Transverse colon (tissue), 4 donors: Measurements from ENCODE around the gene ARSI. TPM values are rescaled to one million over a fixed set of nuclear protein-coding genes. Genes with fewer than 3 reads are reported as not detected.

Source experiments
- DNase-seq: peaks from one replicate; pipeline ENCODE4 v3.0.0-alpha.2; 2019
- H3K27ac ChIP-seq, 4 donors: fragments of 200-600 bp; sonication (generic); 2 replicates each; pipeline ENCODE4 v1.5.1; 2016 to 2018; ENCODE audit warnings: inconsistent platforms in 4 of 4
- H3K27me3 ChIP-seq: fragments of 200-600 bp; sonication (generic); 2 replicates; pipeline ENCODE4 v1.5.1; 2017; ENCODE audit warnings: inconsistent platforms
- H3K36me3 ChIP-seq, 4 donors: fragments of 200-600 bp; sonication (generic); 2 replicates each; pipeline ENCODE4 v1.5.1; 2017 to 2019; ENCODE audit warnings: inconsistent platforms in 4 of 4
- H3K4me1 ChIP-seq, 4 donors: fragments of 200-600 bp; sonication (generic); 2 replicates each; pipeline ENCODE4 v1.5.1; 2017 to 2020; ENCODE audit warnings: inconsistent platforms in 4 of 4
- H3K4me3 ChIP-seq, 4 donors: fragments of 200-600 bp; sonication (generic); 1 replicate in 1 of 4; 2 replicates in 3 of 4; pipeline versions ENCODE4 v1.5.1 to v1.6.1; 2017 to 2019; ENCODE audit warnings: inconsistent platforms in 4 of 4
- H3K9me3 ChIP-seq, 2 donors: fragments of 200-600 bp; sonication (generic); 2 replicates each; pipeline ENCODE4 v1.5.1; 2017 to 2019; ENCODE audit warnings: inconsistent platforms in 2 of 2
- CTCF ChIP-seq, 5 experiments: fragments of 200-600 bp in 3 of 5; fragments of 450-650 bp in 2 of 5; sonication (generic) in 3 of 5; IDR thresholded peaks; 1 replicate in 2 of 5; 2 replicates in 3 of 5; pipeline ENCODE4 v1.5.1; 2016 to 2017; ENCODE audit warnings: antibody characterized with exemption in 5 of 5, inconsistent platforms in 3 of 5, mild to moderate bottlenecking in 2 of 5, moderate library complexity in 1 of 5
- EP300 ChIP-seq: sonication (generic); formaldehyde crosslinking; IDR thresholded peaks from one replicate; pipeline ENCODE4 v1.6.1; 2017; ENCODE audit warnings: antibody characterized with exemption, low read depth
- POLR2A ChIP-seq: fragments of 450-650 bp; IDR thresholded peaks from one replicate; pipeline ENCODE4 v1.6.1; 2016; ENCODE audit warnings: antibody characterized with exemption, mild to moderate bottlenecking, moderate library complexity
- POLR2AphosphoS5 ChIP-seq, 3 donors: sonication (generic); formaldehyde crosslinking; IDR thresholded peaks; one replicate each; pipeline ENCODE4 v1.6.1; 2016; ENCODE audit warnings: antibody characterized with exemption in 3 of 3
- WGBS, 2 donors: methylation state at CpG; one replicate each; pipeline ENCODE4 v1.1.5; 2018; ENCODE audit warnings: low coverage in 1 of 2; 5-methylcytosine and 5-hydroxymethylcytosine counted together
- in situ Hi-C, 4 donors: fragments of 200-750 bp; cut with MboI; loops; one replicate each; pipeline versions ENCODE4 v1.15.0 to v1.15.1; 2017; ENCODE audit warnings: low sequenced_read_pairs in 3 of 4, low pct_ligation_motif_present in 1 of 4, low pct_unique_long_range_greater_than_20kb in 1 of 4
- intact Hi-C: fragments of 100-400 bp; cut with DNase I; formaldehyde crosslinking; loops from one replicate; pipeline ENCODE4 v1.15.1; 2023; ENCODE audit warnings: low total_unique reads
- total RNA-seq, 4 donors: library from RNA; depleted of rRNA; stranded (reverse); fragments of >200 nt; gene quantifications; one replicate each; pipeline ENCODE4 v1.1.0, GENCODE V29; 2016

ARSI gene
- total RNA-seq, 4 donors from 2014 or later = 0.48 to 1.6 TPM; not detected in 2

- in situ Hi-C loops (loop anchor here in 1 of 4 donors (25.0 kb wide), 1 partner anchor 181 kb away; the partner anchor contains the start of gene RPS14), intact Hi-C loops (no loop called here)
- Histone ChIP-seq H3K27ac (no peak overlapping the region), H3K4me3 (no peak overlapping the region), H3K27me3 (no peaks in the 10 kb centered on the region), H3K4me1 (no peaks in the 10 kb centered on the region), H3K9me3 (no peaks in the 10 kb centered on the region), H3K36me3 (no peaks in the 10 kb centered on the region)
- 71 to 79% methylated on average over 4 to 12 of the region's 12 CpGs for WGBS, 2 donors
- TF ChIP-seq POLR2A = no peak
- no peak for TF ChIP-seq POLR2AphosphoS5 (IDR thresholded peaks at IDR 0.05)
- no peak for TF ChIP-seq CTCF (IDR thresholded peaks at IDR 0.05)
- no peak for TF ChIP-seq EP300
- DNase-seq = no peak
These were observed 46.2 kb downstream of the ARSI start for GRCh38 chr5:150256410-150257064.

GRCh38 chr5:150255659-150256409 is 46.9 kb downstream of the ARSI start:
- intact Hi-C loops (no loop called here), in situ Hi-C loops (loop anchor here in 1 of 4 donors (25.0 kb wide), 1 partner anchor 181 kb away; the partner anchor contains the start of gene RPS14)
- Histone ChIP-seq H3K27ac (no peak overlapping the region), H3K27me3 (no peaks in the 10 kb centered on the region), H3K4me1 (no peaks in the 10 kb centered on the region), H3K4me3 (no peak overlapping the region), H3K9me3 (no peaks in the 10 kb centered on the region), H3K36me3 (no peaks in the 10 kb centered on the region)
- WGBS, 2 donors = 87% methylated on average over 6 of the region's 6 CpGs; no CpG with 5 or more reads in 1 of the 2 donors
- no peak for TF ChIP-seq POLR2AphosphoS5 (IDR thresholded peaks at IDR 0.05)
- no peak for TF ChIP-seq POLR2A
- TF ChIP-seq CTCF (IDR thresholded peaks at IDR 0.05) = no peak
- TF ChIP-seq EP300 = no peak
- DNase-seq = no peak

- intact Hi-C loops = no loop called here
- 78% methylated on average over 4 of the region's 4 CpGs; no CpG with 5 or more reads in 1 of the 2 donors for WGBS, 2 donors
- Histone ChIP-seq H3K27me3 (no peaks in the 10 kb centered on the region), H3K4me1 (no peaks in the 10 kb centered on the region), H3K9me3 (no peaks in the 10 kb centered on the region), H3K4me3 (no peak overlapping the region), H3K27ac (no peak overlapping the region), H3K36me3 (no peaks in the 10 kb centered on the region)
- no peak for DNase-seq
- in situ Hi-C loops = loop anchor here in 1 of 4 donors (25.0 kb wide), 1 partner anchor 183 kb away; the partner anchor contains the start of gene RPS14
- TF ChIP-seq POLR2AphosphoS5 (IDR thresholded peaks at IDR 0.05) (no peak), EP300 (no peak), CTCF (IDR thresholded peaks at IDR 0.05) (no peak), POLR2A (no peak)
These were observed 47.9 kb downstream of the ARSI start for GRCh38 chr5:150254774-150255173.

- DNase-seq = no peak
- 72% methylated on average over 7 of the region's 7 CpGs; no CpG with 5 or more reads in 1 of the 2 donors for WGBS, 2 donors
- no peaks in the 10 kb centered on the region for H3K36me3 ChIP-seq
- no peak overlapping the region for H3K27ac ChIP-seq
- in situ Hi-C loops = loop anchor here in 1 of 4 donors (25.0 kb wide), 1 partner anchor 183 kb away; the partner anchor contains the start of gene RPS14
- no peak overlapping the region for H3K4me3 ChIP-seq
- intact Hi-C loops = no loop called here
- TF ChIP-seq EP300 = no peak
- no peak for TF ChIP-seq CTCF (IDR thresholded peaks at IDR 0.05)
- no peak for TF ChIP-seq POLR2A
- no peak for TF ChIP-seq POLR2AphosphoS5 (IDR thresholded peaks at IDR 0.05)
- H3K4me1 ChIP-seq = no peaks in the 10 kb centered on the region
- no peaks in the 10 kb centered on the region for H3K9me3 ChIP-seq
- H3K27me3 ChIP-seq = no peaks in the 10 kb centered on the region
These were observed 48.3 kb downstream of the ARSI start for GRCh38 chr5:150254363-150254762.
